ENCODE measurements around the gene TTC39C.

The TTC39C gene

GRCh38 chr18:23992089-23992940 is 22.2 kb upstream of the TTC39C start:
- peak; percentile 42 for DNase-seq (ENCODE audit: low read depth)

- no peak for DNase-seq (ENCODE audit: low read depth)
These were observed 21.6 kb upstream of the TTC39C start for GRCh38 chr18:23992941-23993280.

- peak; percentile 90 for DNase-seq (ENCODE audit: low read depth)
These were observed 20.1 kb upstream of the TTC39C start for GRCh38 chr18:23994361-23994902.

DNA sequence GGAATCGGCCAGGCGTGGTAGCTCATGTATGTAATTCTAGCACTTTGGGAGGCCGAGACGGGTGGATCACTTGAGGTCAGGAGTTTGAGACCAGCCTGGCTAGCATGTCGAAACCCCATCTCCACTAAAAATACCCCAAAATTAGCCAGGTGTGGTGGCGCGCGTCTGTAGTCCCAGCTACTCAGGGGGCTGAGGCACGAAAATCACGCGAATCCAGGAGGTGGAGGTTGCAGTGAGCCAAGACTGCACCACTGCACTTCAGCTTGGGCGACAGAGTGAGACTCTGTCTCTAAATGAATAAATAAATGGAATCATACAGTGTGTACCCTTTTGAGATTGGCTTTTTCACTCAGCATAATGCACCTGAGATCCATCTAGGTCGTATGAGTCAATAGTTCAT is 19.4 kb upstream of the TTC39C start:
- DNase-seq (ENCODE audit: low read depth), result no peak

- no peak for DNase-seq (ENCODE audit: low read depth)
These were observed 16.5 kb upstream of the TTC39C start for GRCh38 chr18:23998018-23998417.

GRCh38 chr18:23998820-23999219 is 15.7 kb upstream of the TTC39C start:
- no peak for DNase-seq (ENCODE audit: low read depth)

DNA sequence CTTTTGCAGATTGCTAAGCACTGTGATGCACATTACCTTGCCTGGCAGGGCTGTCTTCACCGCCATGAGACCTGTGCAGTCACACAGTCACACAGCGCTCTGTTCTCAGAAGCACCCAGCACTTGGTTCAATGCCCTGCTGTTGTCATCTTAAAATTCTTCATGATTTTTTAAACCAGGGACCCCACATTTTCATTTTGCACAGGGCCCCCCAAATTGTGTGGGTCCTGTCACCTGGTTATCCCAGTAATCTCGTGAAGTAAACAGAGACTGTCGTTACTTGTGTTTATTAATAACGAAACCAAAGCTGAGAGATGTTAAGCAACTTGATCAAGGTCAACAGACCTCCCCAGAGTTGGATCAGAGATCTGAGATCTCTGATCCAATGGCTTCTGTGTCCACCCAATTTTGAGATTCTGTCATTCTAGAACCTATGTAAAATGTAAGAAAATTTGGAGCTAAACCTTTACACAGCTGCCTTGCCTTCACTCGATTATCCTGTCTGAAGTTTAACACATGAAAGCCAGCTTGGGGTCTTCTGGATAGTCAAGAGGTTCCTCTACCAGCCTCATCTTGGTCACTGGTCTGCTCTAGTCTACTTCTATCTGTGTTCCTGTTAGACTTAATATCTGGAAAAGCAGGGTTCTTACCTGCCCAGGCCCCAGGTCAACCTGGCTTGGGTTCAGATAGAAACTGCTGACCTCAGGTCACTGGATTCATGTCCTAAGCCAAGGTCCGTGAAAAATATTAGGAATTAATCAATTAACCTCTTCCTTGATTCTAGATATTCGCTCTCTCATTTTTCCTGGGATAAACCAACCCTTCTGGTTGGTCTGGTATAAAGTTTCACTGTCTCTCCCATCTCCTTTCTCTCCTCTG is 13.7 kb upstream of the TTC39C start:
- DNase-seq (ENCODE audit: low read depth), result no peak

GRCh38 chr18:24002479-24002878 is 12.1 kb upstream of the TTC39C start:
- no peak for DNase-seq (ENCODE audit: low read depth)

DNA sequence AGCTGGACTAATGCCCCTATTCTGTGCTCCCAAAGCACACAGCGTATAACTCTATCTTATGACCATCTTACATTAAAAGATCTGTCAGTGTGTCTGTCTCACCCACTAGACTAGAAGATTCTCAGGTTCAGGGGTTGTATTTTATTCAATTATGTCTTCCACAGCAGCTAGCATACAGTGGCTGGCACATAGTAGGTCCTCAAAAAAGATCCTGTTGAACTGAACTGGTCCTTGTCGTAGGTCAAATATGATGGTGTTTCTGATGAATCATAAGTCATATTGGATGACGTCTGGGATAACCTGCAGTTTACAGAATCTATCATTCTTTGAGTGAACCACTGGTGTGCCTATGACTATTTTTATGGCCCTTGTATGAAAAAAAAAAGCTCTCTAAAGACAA is 11.3 kb upstream of the TTC39C start:
- no peak for DNase-seq (ENCODE audit: low read depth)

DNA sequence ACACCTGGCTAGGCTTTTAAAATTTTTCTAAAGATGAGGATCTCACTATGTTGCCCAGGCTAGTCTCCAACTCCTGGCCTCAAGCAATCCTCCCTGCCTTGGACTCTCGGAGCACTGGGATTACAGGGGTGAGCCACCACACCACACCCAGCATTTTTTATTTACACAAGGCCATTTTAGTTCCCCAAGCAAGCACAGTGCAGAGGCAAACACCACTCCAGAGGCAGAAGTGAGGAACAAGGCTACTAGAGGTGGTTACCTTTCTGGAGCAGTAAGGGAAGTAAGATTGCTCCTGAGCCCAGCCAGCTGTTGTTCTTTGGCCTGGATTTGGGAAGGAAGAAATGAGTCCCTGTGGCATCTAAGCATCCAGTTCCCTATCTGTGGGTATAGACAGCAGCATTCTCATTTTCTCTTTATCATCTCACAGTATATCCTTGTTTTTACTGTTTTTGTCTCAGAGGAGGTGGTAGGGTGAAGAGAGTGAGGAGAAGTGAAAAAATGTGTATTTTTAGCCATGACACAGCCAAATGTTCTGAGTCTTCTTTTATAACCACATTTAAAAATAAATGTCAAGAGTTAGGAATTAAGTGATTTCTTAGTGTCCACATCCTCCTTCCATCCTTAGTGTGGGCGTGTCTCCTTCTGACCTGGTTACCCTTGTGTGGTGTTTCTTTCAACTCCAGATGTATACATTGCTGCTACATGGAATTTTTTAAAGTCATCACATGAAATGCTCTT is 10.5 kb upstream of the TTC39C start:
- DNase-seq (ENCODE audit: low read depth), result no peak

- no peak for DNase-seq (ENCODE audit: low read depth)
These were observed 7.7 kb upstream of the TTC39C start for GRCh38 chr18:24006712-24007313.

- no peak for DNase-seq (ENCODE audit: low read depth)
These were observed 5.3 kb upstream of the TTC39C start for GRCh38 chr18:24009246-24009645.

- DNase-seq (ENCODE audit: low read depth), result no peak
These were observed 4.8 kb upstream of the TTC39C start for GRCh38 chr18:24009651-24010333.

- DNase-seq (ENCODE audit: low read depth), result no peak
These were observed 3.9 kb upstream of the TTC39C start for GRCh38 chr18:24010673-24011072.

- no peak for DNase-seq (ENCODE audit: low read depth)
These were observed 3.2 kb upstream of the TTC39C start for GRCh38 chr18:24011123-24011917.

DNA sequence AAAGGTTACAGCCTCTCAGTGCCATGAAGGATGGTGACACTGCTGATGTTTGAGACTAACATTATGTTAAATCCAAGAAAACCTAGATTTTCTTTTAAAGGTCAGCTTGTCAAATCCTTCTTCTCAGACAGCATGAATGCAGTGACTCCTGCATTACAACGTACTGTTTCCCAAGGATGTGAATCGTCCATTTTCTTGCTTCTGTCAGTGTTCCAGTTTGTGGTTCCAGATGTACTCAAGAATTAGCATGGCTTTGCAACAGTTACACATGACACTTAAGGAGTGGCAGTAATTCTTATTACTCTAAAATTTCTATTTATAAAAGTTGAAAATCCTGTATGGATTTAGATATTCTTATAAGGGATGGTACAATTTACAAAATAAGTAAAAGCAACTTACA is 1.5 kb upstream of the TTC39C start:
- DNase-seq (ENCODE audit: low read depth), result no peak

DNA sequence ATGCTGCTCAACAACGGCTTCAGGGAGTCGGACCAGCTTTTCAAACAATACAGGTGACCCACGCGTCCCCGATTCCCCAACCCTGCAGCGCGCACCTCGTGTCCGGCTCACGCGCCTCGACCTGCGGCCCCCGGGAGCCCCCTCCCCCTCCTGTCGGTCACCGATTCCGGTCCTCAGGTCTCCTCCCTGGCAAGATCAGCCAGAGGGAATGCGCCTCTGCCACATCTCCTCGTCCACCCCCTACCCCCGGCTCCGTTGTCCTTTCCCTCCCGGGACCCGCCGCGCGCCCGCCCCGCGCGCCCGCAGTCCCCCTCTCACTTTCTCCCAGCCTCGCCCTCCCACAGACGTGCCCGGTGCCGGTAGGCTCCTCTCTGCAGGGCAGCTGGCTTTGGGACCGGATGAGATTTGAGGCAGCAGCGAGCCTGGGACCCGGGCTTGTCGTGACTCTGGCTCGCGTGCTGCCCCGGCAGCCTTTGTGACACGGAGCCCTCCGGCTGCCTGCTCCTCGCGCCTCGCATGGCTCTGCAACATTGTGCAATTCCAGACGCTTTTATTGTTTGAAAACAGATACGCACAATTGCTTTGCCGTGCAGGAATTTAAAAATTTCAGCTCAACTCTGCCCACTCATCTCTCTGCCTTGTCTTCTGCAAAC is 558 bp downstream of the TTC39C start:
- peak; percentile 94 for DNase-seq (ENCODE audit: low read depth)

DNA sequence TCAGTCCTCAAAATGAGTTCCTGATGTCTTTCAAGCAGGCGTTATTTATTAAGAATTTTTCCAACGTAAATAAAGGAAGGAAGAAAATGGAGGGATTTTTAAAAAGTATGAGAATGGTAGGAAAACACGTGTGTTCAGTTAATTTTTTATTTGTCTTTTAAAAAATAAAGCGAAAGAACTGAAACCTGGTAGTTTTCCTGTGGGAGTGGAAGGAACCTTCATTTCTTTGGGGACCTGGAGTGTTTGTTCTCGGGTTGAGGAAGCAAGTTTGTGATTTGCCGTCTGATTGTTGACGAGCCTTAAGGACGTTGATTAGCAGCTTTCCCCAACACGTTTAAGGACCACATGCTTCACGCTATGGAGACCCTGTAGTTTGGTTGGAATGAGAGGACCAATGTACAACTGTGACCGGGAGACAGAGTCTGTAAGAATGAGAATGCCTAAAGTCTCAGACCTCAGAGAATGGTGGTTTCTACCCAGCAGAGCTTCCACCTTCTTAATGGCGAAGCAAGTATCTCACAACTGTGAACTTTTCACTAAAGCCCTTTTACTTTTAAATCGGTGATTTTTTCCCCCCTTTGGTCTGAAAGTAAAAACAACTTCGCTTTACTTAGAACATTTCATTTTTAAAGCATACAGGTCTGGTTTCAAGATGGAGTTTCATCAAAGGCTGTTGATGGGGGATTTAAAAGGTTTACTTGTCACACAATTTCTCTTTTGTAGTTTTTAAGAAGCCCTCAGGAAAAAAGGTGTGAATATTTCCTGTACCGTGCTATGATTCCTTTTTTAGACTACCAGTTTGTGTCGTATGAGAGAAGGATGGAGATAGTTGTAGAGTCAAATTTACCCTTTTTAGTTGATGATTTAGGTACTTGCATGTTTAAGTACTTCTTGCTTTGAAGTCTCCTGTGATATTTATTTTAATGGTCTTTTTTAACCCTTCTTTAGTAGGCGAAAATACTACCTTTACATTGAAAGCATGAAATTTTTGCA is 1.4 kb downstream of the TTC39C start:
- no peak for DNase-seq (ENCODE audit: low read depth)

DNA sequence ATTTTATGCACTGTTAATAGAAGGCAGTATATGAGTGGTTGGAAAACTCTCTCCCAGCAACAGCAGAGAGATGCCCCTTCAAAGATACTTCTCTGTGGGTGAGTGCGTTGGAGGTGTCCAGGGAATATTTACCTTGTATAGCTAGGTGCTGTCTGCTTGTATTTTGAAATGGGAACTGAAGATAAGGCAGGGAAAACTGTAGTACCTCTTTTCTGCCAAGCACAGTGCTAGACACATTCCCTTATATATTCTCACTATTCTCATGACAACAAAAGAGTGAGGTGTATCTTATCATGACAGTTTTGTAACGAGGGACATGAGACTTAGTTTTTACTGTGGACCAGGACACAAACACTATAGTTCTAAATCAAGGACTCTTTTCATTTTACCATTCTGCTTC is 2.1 kb downstream of the TTC39C start:
- DNase-seq (ENCODE audit: low read depth), result no peak

Measured in fibroblast of gingiva (primary cell).